CD4-positive, alpha-beta T cell treated with Interleukin-15 for 4 hours (primary cell): ENCODE measurements around the gene ALG14.

ENCODE experiments used
- DNase-seq: peaks from one replicate; pipeline ENCODE4 v3.0.0-alpha.2; 2020; ENCODE audit warnings: low spot score

ALG14 gene

GRCh38 chr1:94927405-94928175 is 145.2 kb downstream of the ALG14 start:
- DNase-seq, result no peak

GRCh38 chr1:94926915-94927404 is 145.8 kb downstream of the ALG14 start, which contains the start of gene CNN3:
CNN3 (minus strand) TSS chr1:94927110; CDS start chr1:94926894, 216 bp downstream.
- peak; percentile 47 for DNase-seq

- DNase-seq, result no peak
Measured at GRCh38 chr1:94926126-94926914, 146.4 kb downstream of the ALG14 start.

- DNase-seq, result no peak
Measured at GRCh38 chr1:94925561-94926125, 147.1 kb downstream of the ALG14 start.

- no peak for DNase-seq
Measured at GRCh38 chr1:94925004-94925403, 147.7 kb downstream of the ALG14 start.
